ENCODE results near the gene SLC43A2.

The SLC43A2 gene

GRCh38 chr17:1568950-1569810 is 59.5 kb downstream of the SLC43A2 start:
- no peak overlapping the region for H3K9ac ChIP-seq (ENCODE audit: low read length)
- TF ChIP-seq EZH2phosphoT487 (IDR thresholded peaks at IDR 0.05; ENCODE audit: low read length) (no peak), EZH2 (optimal IDR thresholded peaks at IDR 0.05; ENCODE audit: low read depth, low read length) (no peak), CTCF (IDR thresholded peaks at IDR 0.05; ENCODE audit: low read length) (no peak)
- H3K36me3 ChIP-seq (replicated peaks; ENCODE audit: insufficient read depth, low read length) = no peaks in the 10 kb centered on the region
- H3K9me3 ChIP-seq (replicated peaks; ENCODE audit: insufficient read depth, low read length) = no peaks in the 10 kb centered on the region
- peaks cover 6% of the 10 kb centered on the region for H3K4me1 ChIP-seq (ENCODE audit: low read length)
- no peak overlapping the region for H3K4me2 ChIP-seq (ENCODE audit: low read depth, low read length)
- no peak for DNase-seq
- no peaks in the 10 kb centered on the region for H3F3A ChIP-seq (ENCODE audit: insufficient read depth, low read length)
- H3K27me3 ChIP-seq (replicated peaks; ENCODE audit: insufficient read depth, low read length) = no peaks in the 10 kb centered on the region
- H3K27ac ChIP-seq (ENCODE audit: low read length) = no peak overlapping the region
- H3K9me2 ChIP-seq (replicated peaks; ENCODE audit: insufficient read depth, low read length) = no peaks in the 10 kb centered on the region
- H3K4me3 ChIP-seq (ENCODE audit: low read length) = no peak overlapping the region
- no peaks in the 10 kb centered on the region for H4K20me1 ChIP-seq (ENCODE audit: insufficient read depth, low read length)
- H2AFZ ChIP-seq (ENCODE audit: low read length) = no peak overlapping the region
- H3K79me2 ChIP-seq (ENCODE audit: low read length) = no peaks in the 10 kb centered on the region

GRCh38 chr17:1566505-1567199 is 62.0 kb downstream of the SLC43A2 start:
- peak overlapping the region; percentile 85 for H3K4me2 ChIP-seq (ENCODE audit: low read depth, low read length)
- H4K20me1 ChIP-seq (ENCODE audit: insufficient read depth, low read length) = no peaks in the 10 kb centered on the region
- H3K79me2 ChIP-seq (ENCODE audit: low read length) = peaks cover 4% of the 10 kb centered on the region
- TF ChIP-seq CTCF (IDR thresholded peaks at IDR 0.05; ENCODE audit: low read length) (no peak), EZH2 (optimal IDR thresholded peaks at IDR 0.05; ENCODE audit: low read depth, low read length) (no peak), EZH2phosphoT487 (IDR thresholded peaks at IDR 0.05; ENCODE audit: low read length) (no peak)
- H3K9me3 ChIP-seq (replicated peaks; ENCODE audit: insufficient read depth, low read length) = no peaks in the 10 kb centered on the region
- H3K36me3 ChIP-seq (replicated peaks; ENCODE audit: insufficient read depth, low read length) = no peaks in the 10 kb centered on the region
- no peak overlapping the region for H3K27ac ChIP-seq (ENCODE audit: low read length)
- H3K4me3 ChIP-seq (ENCODE audit: low read length) = peak overlapping the region; percentile 37; the same call in 1 of the 2 replicates
- DNase-seq = no peak
- peaks cover 6% of the 10 kb centered on the region for H3K4me1 ChIP-seq (ENCODE audit: low read length)
- H3K27me3 ChIP-seq (replicated peaks; ENCODE audit: insufficient read depth, low read length) = no peaks in the 10 kb centered on the region; the same call in 1 of the 2 replicates
- 0 out of 2 replicates have a peak, but pooled peaks cover 4% of the 10 kb centered on the region for H3F3A ChIP-seq (ENCODE audit: insufficient read depth, low read length)
- H3K9me2 ChIP-seq (replicated peaks; ENCODE audit: insufficient read depth, low read length) = no peaks in the 10 kb centered on the region
- peak overlapping the region; percentile 83 for H2AFZ ChIP-seq (ENCODE audit: low read length)
- peak overlapping the region; percentile 42; the same call in 1 of the 2 replicates for H3K9ac ChIP-seq (ENCODE audit: low read length)

- Histone ChIP-seq H3K9me2 (replicated peaks; ENCODE audit: insufficient read depth, low read length) (no peaks in the 10 kb centered on the region), H3K79me2 (ENCODE audit: low read length) (peaks cover 12% of the 10 kb centered on the region), H3K9ac (ENCODE audit: low read length) (no peak overlapping the region), H3F3A (ENCODE audit: insufficient read depth, low read length) (0 out of 2 replicates have a peak, but pooled peaks cover 4% of the 10 kb centered on the region), H3K9me3 (replicated peaks; ENCODE audit: insufficient read depth, low read length) (no peaks in the 10 kb centered on the region), H3K4me2 (ENCODE audit: low read depth, low read length) (no peak overlapping the region), H3K27me3 (replicated peaks; ENCODE audit: insufficient read depth, low read length) (no peaks in the 10 kb centered on the region; the same call in 1 of the 2 replicates), H4K20me1 (ENCODE audit: insufficient read depth, low read length) (no peaks in the 10 kb centered on the region), H3K4me3 (ENCODE audit: low read length) (no peak overlapping the region), H3K27ac (ENCODE audit: low read length) (no peak overlapping the region), H2AFZ (ENCODE audit: low read length) (no peak overlapping the region), H3K36me3 (replicated peaks; ENCODE audit: insufficient read depth, low read length) (no peaks in the 10 kb centered on the region), H3K4me1 (ENCODE audit: low read length) (peaks cover 12% of the 10 kb centered on the region)
- TF ChIP-seq CTCF (IDR thresholded peaks at IDR 0.05; ENCODE audit: low read length) (no peak), EZH2 (optimal IDR thresholded peaks at IDR 0.05; ENCODE audit: low read depth, low read length) (no peak), EZH2phosphoT487 (IDR thresholded peaks at IDR 0.05; ENCODE audit: low read length) (no peak)
- no peak for DNase-seq
Observed at GRCh38 chr17:1565877-1566276, 62.8 kb downstream of the SLC43A2 start.

Data from MM.1S (cell line).